NCI-H146 treated with DMSO at 0.1 percent for 48 hours (cell line): ENCODE data around the gene SFT2D2.
"Not testable (repeated sequence)": the region's sequence is repeated elsewhere in the genome, so short reads cannot be mapped to it uniquely, and the experiment has no call there.

ENCODE experiments used
- DNase-seq: peaks from one replicate; lab custom pipeline; 2025; ENCODE audit not compliant: unreplicated experiment; lab: John Stamatoyannopoulos, UW

The SFT2D2 gene

GRCh38 chr1:168225476-168226190 lies at the start of gene SFT2D2:
TSS of gene SFT2D2 (plus strand) at chr1:168226004. CDS start at chr1:168226080, 76 bp downstream.
- DNase-seq = peak; percentile 74

GRCh38 chr1:168178227-168178637 lies 47.6 kb upstream of the SFT2D2 start:
- DNase-seq = no peak

- DNase-seq = peak; percentile 96
These were observed 47.0 kb upstream of the SFT2D2 start, which contains the start of gene TIPRL for GRCh38 chr1:168178638-168179437. TSS of gene TIPRL (plus strand) at chr1:168178962. CDS start at chr1:168179078, 116 bp downstream.

DNA sequence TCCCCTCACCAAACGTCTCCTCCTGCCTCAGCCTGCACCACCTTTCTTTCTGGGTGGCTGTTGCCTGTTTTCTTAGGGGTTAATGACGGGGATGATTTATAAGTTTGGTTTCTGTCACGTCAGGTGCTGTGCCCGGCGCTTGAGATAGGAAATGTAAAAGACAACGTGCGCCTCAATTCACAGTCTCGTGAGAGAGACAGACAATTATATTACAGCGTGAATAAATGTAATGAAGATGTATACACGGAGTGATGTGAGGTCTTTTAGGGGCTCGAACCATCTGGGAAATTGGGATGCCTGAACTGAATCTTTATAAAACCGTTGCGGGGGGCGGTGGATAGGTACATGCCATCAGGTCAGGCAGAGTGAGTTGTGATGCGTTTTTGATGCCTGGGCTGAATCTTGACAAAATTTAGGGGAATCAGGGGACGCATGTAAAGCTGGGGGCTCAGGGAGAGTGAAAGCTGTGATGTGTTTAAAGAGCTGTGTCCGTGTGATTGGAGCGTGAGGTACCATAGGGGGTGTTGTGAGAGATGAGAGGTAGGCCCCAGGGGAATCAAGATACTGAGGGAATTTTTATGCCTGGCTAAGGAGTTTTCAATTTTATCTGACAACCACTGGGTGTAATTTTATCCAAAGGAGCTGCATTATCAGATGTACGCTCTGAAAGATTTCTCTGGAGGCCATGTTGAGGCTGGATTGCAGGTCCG lies 46.2 kb upstream of the SFT2D2 start:
- DNase-seq = no peak

- no peak for DNase-seq
These were observed 45.7 kb upstream of the SFT2D2 start for GRCh38 chr1:168180148-168180524.

- DNase-seq = not testable (repeated sequence)
These were observed 44.6 kb upstream of the SFT2D2 start for GRCh38 chr1:168181063-168181720.

DNA sequence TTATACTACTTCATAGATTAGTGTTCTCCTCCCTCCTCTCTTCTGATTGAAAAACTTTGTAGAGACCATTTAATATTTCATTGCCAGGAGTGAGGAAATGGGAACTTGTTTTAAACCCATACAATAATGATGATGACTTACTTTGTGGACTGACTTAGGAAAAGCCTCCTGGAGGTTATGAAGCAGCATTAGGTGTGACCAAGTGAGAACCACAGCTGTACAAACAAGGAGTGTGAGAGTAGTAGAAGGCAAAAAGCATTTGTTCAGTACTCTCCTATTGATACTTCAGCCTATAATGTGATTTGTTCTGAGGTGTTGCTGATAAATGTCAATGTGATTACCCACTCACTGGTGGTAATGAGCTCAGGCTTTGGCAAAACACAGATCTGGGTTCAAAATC lies 38.6 kb upstream of the SFT2D2 start:
- DNase-seq = no peak

GRCh38 chr1:168190403-168190802 lies 35.4 kb upstream of the SFT2D2 start:
- no peak for DNase-seq

DNA sequence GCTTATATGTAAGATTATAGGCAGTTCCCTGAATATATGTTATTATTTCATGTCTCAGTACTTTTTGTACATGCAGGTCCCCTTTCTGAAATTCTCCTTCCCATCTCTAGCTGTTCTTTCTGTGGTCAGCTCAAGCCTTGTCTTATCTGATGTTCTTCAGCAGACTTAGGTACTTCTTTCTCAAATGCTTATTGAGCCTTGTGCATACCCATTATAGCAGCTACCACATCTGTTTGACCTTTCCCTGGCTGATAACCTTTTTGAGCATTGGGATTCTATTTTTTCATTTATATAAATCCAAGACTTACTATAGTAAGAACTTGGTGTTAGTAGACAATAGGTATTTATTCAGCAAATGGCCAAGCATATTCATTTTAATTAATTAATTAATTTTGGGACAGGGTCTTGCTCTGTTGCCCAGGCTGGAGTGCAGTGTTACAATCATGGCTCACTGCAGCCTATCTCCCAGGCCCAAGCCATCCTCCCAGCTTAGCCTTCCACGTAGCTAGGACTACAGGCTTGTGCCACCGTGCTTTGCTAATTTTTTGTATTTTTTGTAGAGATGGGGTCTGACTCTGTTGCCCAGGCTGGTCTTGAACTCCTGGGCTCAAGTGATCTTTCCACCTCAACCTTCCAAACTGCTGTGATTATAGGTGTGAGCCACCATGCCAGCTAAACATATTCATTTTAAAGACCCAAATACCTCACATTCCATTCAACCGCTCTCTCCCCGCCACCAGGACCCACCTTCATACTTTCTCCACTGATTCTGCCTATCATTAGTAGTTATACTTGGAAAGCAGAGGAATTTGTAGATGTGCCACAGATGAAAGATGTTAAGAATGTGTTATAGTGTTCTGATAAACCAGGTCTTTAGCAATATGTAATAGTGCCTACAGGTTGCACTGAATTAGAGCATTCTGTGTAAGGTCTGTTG lies 30.3 kb upstream of the SFT2D2 start:
- no peak for DNase-seq

DNA sequence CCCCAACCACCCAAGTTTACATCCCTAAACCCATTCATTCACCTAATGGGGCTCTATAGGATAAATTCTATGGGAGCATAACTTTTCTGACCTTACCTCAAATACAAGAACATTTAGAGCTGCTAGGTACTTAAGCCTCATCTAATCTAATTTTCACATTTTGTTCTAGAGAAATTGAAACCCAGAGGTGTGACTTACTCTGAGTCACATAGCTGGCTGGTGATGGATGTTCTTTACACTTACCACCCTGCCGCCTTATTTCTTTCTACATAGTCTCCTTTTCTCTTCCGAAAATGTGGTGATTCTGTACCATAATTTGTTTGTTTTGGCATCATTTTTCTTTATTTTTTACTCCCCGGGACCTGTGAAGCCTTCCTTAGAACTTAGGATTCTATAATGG lies 26.7 kb upstream of the SFT2D2 start:
- DNase-seq = no peak

DNA sequence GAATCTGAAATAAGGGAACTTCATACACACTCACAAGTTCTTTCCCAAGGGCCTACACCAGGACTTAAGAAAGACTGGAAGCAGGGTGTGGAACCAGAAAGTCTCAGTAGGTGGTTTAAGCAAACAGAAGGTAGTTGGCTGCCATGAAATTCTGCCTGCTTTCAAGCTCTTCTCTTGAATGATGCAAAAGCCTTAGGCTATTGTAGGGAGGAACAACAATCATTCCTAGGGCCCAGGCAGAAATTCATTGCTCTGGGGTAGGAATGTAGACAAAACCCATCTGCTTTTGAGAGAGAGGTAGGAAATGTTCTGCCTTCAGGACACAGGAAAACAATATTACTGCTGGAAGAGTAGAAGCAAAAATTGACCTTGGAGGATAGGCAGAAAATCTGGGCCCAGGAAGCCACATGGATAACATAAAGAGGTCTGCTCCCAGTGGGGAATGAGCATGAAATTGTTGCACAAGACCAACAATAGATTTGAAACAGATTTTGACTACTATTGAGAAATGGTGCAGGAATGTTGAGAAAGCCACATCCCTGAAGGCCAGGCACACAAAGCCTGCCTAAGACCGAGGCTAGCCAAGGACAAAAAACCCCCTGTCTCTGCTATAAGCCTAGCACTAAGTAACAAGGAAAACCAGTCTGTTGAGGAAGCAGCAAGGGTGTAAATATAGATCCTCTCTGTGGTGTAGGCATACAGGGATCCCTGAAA lies 22.7 kb upstream of the SFT2D2 start:
- DNase-seq = no peak

DNA sequence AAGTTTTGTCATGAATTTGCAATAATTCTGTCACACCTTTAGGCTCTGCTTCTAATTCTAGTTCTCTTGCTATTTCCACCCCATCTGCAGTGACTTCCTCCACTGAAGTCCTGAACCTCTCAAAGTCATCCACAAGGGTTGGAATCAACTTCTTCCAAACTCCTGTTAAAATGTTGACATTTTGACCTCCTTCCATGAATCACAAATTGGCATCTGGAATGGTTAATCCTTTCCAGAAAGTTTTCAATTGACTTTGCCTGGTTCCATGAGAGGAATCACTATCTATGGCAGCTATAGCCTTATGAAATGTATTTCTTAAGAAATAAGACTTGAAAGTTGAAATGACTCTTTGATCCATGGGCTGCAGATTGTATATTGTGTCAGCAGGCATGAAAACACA lies 19.7 kb upstream of the SFT2D2 start:
- DNase-seq = no peak

GRCh38 chr1:168207673-168208072 lies 18.1 kb upstream of the SFT2D2 start:
- not testable (repeated sequence) for DNase-seq

GRCh38 chr1:168210312-168210711 lies 15.5 kb upstream of the SFT2D2 start:
- no peak for DNase-seq

- no peak for DNase-seq
These were observed 12.5 kb upstream of the SFT2D2 start for GRCh38 chr1:168213349-168213748.

DNA sequence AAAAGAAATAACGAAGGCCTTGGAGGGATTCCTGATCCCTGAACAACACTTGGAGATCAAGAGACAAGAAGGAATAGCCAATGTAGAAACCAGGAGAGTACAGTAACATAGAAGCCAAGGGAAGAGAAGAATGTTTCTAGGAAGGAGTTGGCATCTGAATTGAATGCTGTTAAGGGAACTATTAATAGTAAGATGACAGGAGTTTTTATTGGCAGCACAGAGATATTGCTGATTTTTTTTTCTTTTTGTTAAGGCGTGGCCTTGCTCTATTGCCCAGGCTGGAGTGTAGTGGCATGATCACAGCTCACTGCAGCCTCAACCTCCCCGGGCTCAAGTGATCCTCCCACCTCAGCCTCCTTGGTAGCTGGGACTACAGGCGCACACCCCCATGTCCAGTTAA lies 9.6 kb upstream of the SFT2D2 start:
- no peak for DNase-seq

GRCh38 chr1:168217664-168218063 lies 8.1 kb upstream of the SFT2D2 start:
- no peak for DNase-seq

GRCh38 chr1:168218658-168219057 lies 7.1 kb upstream of the SFT2D2 start:
- DNase-seq = no peak

DNA sequence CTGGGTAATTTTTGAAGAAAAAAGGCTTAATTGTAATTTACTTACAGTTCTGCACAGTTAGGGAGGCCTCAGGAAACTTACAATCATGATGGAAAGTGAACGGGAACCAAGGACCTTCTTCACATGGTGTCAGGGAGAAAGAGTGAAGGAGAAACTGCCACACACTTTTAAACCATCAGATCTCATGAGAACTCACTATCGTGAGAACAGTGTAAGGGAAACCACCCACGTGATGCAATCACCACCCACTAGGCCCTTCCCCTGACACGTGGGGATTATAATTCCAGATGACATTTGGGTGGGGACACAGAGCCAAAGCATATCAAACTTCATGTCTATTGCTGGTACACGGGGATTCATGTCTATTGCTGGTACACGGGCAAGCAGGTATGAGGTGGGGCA lies 5.3 kb upstream of the SFT2D2 start:
- no peak for DNase-seq
